ENCODE measurements around the gene HDAC9.

GRCh38 chr7:18849130-18849529, 353.6 kb downstream of the HDAC9 start:
- no peak for TF ChIP-seq EZH2 (IDR thresholded peaks at IDR 0.05)
- TF ChIP-seq CTCF (IDR thresholded peaks at IDR 0.05), result no peak
